Posterior vena cava (tissue), 2 donors: ENCODE data around the gene AKAP13. TPM values are rescaled to one million over a fixed set of nuclear protein-coding genes. Genes with fewer than 3 reads are reported as not detected.
A peak's percentile ranks its signal among the peaks of the same experiment; 100 is the strongest.
"Not testable (repeated sequence)": the region's sequence is repeated elsewhere in the genome, so short reads cannot be mapped to it uniquely, and the experiment has no call there.

Source experiments
- DNase-seq: peaks from one replicate; pipeline ENCODE4 v3.0.0-alpha.2; 2020; ENCODE audit warnings: low spot score
- intact Hi-C, 2 donors: fragments of 100-400 bp; cut with DNase I; formaldehyde crosslinking; loops; one replicate each; pipeline versions ENCODE4 v1.14.1 to v1.14.2; 2022 to 2023
- microRNA-seq, 2 donors: library from miRNA; unstranded; fragments of <30 nt; microRNA quantifications; one replicate each; pipeline ENCODE4 v1.2.0, GENCODE V29; 2020 to 2021; ENCODE audit warnings: borderline microRNAs expressed in 2 of 2
- total RNA-seq, 2 donors: library from RNA; stranded (reverse); fragmentation: NEBNext Ultra II Directional; extraction: Animal tissue kit (Norgen Biotek cat#: 25700); gene quantifications; one replicate each; pipeline ENCODE4 v1.2.1, GENCODE V29; 2021
- donor health status: DM: yes; HTN: yes; CAD: no.
- donor health status: DM: yes; HTN: yes; CAD: no.

Gene AKAP13
- total RNA-seq, 2 donors from 2014 or later, result 214 TPM

DNA sequence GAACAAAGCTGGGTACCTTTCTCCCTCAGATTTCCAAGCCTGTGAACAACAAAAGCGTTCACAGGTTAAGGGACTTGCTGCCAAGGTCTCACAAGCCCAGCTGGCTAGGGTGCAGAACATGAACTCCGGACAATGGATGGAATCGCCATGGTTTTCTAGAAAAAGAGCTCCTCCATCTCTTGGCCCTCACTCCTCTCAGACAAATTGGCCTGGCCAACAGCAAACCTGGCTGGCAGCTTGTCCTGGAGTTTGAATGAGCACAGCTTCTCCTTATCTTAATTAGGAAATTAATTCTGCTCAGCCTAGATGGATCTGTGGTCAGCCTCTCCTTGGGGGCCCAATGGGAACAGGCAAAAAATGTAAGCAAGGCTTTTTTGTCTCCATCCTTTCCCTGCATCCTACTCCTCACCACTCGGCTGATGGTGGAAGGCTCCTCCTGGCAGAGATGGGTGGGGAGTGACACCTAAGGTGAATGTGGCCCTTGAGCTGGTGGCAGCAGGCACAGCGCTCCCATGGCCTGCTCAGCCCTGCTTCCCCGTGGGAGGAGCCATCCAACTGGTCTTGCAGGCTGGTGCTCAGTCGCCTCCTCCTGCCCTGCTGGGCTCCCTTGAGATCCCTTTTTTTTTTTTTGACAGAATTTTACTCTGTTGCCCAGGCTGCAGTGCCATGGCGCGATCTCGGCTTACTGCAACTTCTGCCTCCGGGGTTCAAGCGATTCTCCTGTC, 408.5 kb downstream of the AKAP13 start:
- peak; percentile 60 for DNase-seq
- intact Hi-C loops, result no loop called here

DNA sequence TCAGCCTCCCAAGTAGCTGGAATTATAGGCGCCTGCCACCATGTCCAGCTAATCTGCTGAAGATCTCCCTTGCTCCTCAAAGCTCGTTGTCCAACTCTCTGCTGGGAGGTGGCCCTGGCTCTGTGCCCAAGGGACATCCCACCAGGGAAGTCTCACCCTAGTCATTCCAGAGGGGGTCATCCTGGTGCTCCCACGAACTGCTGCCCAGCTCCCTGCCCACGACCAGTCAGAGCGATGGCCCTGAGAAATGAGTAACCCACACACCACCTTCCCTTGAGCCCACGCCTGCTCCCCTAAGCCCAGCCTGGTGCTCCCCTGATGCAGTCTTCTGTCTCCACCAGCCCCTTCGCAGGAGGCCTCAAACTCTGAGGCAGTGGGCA, 409.1 kb downstream of the AKAP13 start:
- peak; percentile 35 for DNase-seq

DNA sequence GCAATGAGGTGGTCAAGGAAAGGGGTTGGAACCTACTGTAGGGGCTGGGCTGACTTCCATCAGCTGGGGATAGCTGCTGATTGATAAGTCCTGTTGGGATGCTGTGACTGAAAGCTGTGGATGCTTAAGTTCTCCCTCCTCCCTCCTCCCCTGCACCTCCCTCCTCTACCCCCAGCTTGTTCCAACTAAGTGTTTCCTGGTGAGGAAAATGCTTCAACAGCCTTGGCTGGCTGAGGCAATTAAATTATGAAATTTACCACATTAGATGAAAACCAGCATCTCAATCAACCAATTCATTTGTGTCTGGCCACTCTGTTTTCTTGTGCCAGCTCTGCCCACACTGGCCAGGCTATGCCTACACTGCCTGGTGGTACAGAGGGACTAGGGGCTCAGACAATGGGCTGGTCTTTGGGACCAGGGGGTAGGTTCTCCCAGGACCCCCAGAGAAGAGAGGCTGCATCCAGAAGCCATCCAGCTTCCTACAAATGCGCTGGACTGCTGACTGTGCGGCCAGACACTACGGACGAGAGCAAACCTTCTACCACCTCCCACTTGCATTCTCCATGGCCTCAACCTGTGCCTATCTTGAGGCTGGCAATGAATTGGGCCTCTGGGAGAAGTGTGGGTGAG, 411.8 kb downstream of the AKAP13 start:
- DNase-seq, result peak; percentile 68
- intact Hi-C loops, result loop anchor here in 1 of 2 donors (5.0 kb wide), 1 partner anchor 40 kb away; no protein-coding TSS in a partner anchor

More for the DNA sequence above, 409.1 kb downstream of the AKAP13 start:
- intact Hi-C loops, result no loop called here

DNA sequence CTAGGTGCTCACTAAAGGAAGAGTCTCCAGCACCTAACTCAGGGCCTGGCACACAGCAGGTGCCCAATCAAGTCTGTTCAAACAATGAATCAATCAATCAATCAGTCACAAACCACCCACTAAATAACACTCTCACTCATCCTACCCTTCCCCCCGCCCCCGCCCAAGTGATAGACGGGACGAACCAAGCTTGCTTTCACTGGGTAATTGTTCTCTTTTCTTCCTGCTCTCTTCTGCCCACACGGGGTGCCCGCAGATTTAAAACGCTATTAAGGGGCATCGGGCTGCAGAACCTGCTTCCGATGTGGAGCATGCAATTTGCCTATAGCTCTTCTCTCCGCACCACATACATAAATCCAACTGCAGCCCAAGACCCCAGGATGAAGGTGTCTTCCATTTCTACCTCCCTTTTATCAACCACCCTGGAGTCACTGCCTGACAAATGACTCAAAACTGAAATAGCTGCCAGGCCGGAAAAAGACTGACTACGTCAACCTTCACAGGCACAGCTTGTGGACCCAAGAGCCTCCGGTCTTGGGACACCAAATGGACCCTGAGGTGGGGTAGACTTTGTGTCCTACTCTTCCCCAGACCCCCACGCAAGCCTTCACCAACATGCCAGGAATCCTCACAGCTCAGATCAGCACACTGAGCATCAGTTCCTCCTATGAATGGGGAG, 412.6 kb downstream of the AKAP13 start:
- DNase-seq, result peak; percentile 37

DNA sequence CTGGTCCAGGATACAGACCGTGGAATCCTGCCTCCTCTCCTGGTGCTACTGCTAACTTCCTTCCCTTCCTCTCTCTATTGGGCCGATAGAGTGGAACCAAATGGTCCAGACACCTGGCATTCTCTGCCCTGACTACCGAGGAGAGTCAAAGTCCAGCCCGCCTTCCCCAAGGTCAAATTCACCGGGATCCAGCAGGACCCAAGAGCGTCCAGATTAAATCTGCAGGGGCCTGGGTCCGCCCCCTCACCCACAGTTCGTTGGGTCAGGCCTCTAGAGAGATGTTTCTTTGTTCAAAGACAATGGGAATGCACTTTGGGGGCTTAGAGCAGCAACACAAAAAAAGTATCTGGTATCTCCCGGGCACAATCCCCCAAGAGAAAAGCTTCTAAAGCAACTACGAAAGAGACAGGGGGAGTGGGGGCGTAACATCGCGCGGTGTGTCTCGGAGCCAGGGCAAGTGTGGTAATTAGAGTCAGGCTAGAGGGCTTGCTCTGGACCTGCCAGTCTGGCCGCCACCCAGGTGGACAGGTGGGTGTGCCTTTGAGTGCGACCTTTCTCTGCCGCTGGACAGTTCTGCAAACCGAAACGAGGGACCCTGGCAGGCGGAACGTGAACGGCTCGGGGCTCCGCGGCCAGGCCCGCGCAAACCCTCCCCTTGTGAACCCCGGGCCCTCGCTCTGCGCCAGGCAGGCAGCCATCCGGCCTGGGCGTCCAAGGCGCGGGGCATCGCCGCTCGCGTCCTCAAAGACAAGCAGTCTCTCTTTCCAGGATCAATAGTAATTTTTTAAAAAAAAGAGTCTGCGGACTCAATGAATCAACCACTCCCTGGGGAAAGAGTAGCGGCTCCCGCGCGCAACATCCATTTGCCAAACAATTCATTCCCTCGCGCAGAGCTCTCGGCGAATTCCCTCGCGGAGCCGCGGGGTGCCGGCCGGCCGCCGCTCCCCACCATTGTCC, 413.5 kb downstream of the AKAP13 start:
- intact Hi-C loops, result loop anchor here in 1 of 2 donors (5.0 kb wide), 1 partner anchor 42 kb away; no protein-coding TSS in a partner anchor
- DNase-seq, result peak; percentile 84

More for the DNA sequence above, 412.6 kb downstream of the AKAP13 start:
- intact Hi-C loops, result loop anchor here in 1 of 2 donors (5.0 kb wide), 1 partner anchor 41 kb away; no protein-coding TSS in a partner anchor

DNA sequence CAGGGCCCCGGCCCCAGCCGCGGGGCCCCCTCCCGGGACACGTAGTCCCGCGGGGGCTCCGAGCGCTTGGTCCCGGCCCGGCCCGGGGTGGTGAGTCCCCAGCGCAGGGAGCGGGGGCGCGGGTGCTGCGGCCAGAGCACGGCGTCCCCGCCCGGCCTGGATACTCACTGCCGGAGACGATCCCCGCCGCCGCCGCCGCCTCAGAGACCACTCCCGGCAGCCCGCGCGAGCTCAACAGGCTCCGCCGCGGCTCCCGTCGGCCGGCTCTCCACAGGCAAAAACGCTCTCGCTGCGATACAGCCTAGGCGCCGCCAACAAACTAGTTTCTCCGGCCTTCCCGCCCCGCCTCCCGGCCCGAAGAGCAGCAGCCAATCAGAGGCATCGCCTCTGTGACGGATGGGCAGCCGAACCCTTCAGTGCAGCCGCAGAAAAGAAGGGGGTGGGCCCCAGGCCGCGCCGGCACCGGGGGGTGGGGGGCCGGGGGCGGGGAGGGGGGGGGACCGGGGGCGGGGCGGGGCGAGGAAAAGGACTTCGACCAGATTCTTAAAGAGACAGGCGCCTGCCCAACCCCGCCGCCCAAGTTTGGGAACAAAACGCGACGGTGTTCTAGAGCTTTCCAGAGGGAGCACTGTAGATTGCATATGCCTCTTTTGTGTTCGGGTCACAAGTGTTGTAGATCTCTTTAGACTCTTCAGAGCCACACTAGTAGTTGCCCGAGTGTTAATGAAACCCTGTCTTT, 414.4 kb downstream of the AKAP13 start, which contains the start of gene KLHL25:
KLHL25 (minus strand) TSS at position 328 of the 739 bp plus-strand sequence. CDS start 25,115 bp downstream, outside the sequence.
- peak; percentile 98 for DNase-seq
- intact Hi-C loops, result loop anchor here in 1 of 2 donors (5.0 kb wide), 2 partner anchors 38 to 42 kb away; no protein-coding TSS in a partner anchor

DNA sequence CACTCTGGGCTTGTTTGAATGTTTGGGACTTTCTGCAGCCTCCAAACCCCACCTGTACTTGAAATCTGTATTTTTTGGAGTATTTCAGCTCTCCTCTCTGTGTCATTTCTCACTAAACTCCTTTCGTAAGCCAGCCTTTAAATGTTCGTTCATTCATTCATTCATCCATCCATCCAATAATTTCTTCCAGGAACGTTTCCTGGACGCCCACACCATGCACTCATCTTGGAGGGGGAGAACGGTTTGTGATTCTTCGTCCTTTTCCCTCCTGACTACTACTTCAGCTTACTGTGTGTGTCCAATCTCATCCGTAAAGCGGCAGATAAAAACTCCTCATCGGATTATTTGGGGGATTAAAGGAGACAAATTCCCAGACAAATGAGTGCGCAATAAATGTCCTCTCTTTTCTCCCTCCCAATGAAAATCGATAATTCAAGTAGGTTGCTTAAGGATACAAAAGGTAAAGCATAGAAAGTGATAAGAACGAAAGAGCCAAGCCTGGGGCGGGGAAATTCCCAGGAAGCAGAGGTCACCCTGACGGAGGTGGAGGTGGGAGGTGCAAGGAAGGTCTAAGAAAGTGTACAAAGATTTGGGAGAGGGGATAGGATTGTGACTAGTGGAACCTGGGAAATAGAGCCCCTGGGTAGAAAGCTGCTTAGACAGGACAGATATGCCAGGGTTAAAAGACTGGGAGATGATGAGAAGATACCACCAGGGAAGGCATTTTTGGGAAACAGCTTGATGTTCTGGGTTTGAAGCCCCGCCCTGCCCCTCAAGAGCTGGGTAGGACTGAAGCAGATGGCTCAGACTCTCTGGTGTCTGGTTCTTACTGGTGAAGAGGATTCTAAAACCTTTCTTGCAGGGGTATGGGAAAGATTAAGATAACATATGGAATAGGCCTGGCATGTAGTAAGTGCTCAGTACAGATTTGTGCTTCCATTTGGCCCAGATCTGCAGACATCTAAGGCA, 415.2 kb downstream of the AKAP13 start:
- intact Hi-C loops, result loop anchor here in 1 of 2 donors (5.0 kb wide), 1 partner anchor 37 kb away; no protein-coding TSS in a partner anchor
- DNase-seq, result peak; percentile 31

DNA sequence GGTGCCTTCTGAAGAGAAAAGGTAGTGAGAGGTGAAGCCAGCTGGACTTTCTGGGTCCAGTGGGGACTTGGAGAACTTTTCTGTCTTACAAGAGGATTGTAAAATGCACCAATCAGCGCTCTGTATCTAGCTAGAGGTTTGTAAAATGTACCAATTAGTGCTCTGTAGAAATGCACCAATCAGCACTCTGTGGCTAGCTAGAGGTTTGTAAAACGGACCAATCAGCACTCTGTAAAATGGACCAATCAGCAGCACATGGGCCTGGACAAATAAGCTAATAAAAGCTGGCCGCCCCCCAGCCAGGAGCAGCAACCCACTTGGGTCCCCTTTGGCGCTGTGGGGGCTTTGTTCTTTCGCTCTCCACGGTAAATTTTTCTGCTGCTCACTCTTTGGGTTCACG, 416.0 kb downstream of the AKAP13 start:
- DNase-seq, result not testable (repeated sequence)

More for the DNA sequence above, 416.0 kb downstream of the AKAP13 start:
- intact Hi-C loops, result loop anchor here in 1 of 2 donors (5.0 kb wide), 1 partner anchor 36 kb away; no protein-coding TSS in a partner anchor

Small RNA genes within 50 kb of the gene (microRNA-seq; reads per million reads assigned to microRNA genes)
- gene MIR1276, result 0 to 0.26 reads per million in 2 donors
- 13.8 to 14.5 reads per million in 2 donors for gene MIR7706
